Measurements from ENCODE around the gene PLEKHM1. TPM values are rescaled to one million over a fixed set of nuclear protein-coding genes. Genes with fewer than 3 reads are reported as not detected.

PLEKHM1 gene
- total RNA-seq, 1 experiment from 2014 or later, result 28.5 TPM

DNA sequence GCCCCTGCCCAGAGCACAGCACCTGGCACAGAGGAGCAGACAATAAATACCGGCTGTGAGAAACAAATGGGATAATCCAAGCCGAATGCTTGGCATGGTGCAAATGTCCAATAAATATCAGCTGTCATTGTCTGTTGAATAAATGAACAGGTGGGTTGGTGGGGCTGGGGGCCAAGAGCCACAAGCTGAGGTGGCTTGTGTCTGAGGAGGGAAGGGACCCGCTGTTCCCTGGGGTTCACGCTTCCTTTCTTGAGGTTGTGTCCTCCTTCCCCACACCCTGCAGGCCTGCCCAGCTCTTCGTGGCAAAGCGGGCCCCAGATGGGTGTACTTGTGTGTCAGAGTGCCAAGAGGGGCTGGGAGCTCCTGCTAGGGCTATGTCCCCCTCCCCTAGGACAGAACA, 96.4 kb downstream of the PLEKHM1 start:
- Histone ChIP-seq H3K27me3 (ENCODE audit: control insufficient read depth, insufficient read depth, low read length) (no peaks in the 10 kb centered on the region), H3K4me3 (ENCODE audit: low read depth in 2 of 2, low read length in 2 of 2) (no peak overlapping the region), H3K4me1 (ENCODE audit: control insufficient read depth, insufficient read depth, low read length) (no peaks in the 10 kb centered on the region; the same call in 1 of the 2 replicates), H3K9me3 (ENCODE audit: control insufficient read depth, insufficient read depth, low read depth, low read length) (no peaks in the 10 kb centered on the region), H3K27ac (ENCODE audit: low read length) (no peak overlapping the region), H3K36me3 (ENCODE audit: control insufficient read depth, insufficient read depth, low read length) (no peaks in the 10 kb centered on the region)
- intact Hi-C loops (cut with micrococcal nuclease; ENCODE audit: unreplicated experiment) (no loop called here), in situ Hi-C loops (cut with HindIII; ENCODE audit: low pct_unique_long_range_greater_than_20kb, low sequenced_read_pairs) (no loop called here)
- ChIA-PET POLR2A (interaction anchor here (0.6 kb wide), 1 partner anchor 27 kb away, joined by 3 read pairs; no protein-coding TSS in a partner anchor), CTCF (interaction anchor here (0.5 to 2.7 kb wide), 2 partner anchors 32 to 189 kb away, joined by 6 to 11 read pairs; no protein-coding TSS in a partner anchor)
- TSS peak; percentile 69 for BruUV-seq (replicated peaks)
- TF ChIP-seq REST (IDR thresholded peaks at IDR 0.05; ENCODE audit: insufficient read depth in 1 of 2, low read depth in 2 of 2, low read length in 1 of 2) (no peak), TCF7L2 (IDR thresholded peaks at IDR 0.05; ENCODE audit: low read depth, low read length) (no peak), SIN3A (IDR thresholded peaks at IDR 0.05; ENCODE audit: borderline replicate concordance, insufficient read depth, low read depth, low read length) (no peak), POLR2AphosphoS5 (IDR thresholded peaks at IDR 0.05; ENCODE audit: low read depth, low read length) (no peak)
- TF ChIP-seq, protein P1, sequence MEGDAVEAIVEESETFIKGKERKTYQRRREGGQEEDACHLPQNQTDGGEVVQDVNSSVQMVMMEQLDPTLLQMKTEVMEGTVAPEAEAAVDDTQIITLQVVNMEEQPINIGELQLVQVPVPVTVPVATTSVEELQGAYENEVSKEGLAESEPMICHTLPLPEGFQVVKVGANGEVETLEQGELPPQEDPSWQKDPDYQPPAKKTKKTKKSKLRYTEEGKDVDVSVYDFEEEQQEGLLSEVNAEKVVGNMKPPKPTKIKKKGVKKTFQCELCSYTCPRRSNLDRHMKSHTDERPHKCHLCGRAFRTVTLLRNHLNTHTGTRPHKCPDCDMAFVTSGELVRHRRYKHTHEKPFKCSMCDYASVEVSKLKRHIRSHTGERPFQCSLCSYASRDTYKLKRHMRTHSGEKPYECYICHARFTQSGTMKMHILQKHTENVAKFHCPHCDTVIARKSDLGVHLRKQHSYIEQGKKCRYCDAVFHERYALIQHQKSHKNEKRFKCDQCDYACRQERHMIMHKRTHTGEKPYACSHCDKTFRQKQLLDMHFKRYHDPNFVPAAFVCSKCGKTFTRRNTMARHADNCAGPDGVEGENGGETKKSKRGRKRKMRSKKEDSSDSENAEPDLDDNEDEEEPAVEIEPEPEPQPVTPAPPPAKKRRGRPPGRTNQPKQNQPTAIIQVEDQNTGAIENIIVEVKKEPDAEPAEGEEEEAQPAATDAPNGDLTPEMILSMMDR (IDR thresholded peaks at IDR 0.05), result no peak
- ATAC-seq (no peak), DNase-seq (ENCODE audit: low read depth, low spot score) (no peak)

DNA sequence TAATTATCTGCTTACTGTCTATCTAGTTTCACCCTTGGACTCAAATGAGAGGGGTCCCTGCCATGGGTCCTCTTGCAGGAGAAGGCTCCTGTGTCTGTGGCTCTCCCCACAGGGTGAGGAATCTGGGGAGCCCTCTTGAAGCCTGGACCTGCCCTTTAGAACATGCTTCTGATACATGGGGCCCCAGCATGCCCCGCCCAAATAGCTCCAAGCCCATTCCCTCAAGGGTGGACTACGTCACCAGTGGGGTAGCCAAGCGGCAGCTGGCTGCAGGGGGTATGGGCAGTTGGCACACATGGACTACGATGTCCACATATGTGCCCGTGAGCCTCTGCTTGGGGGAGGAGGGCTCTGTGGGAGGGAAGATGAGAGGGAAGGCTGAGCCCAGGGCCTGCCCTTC, 97.1 kb downstream of the PLEKHM1 start:
- no peaks in the 10 kb centered on the region for H3K9me3 ChIP-seq (ENCODE audit: control insufficient read depth, insufficient read depth, low read depth, low read length)
- DNase-seq (ENCODE audit: low read depth, low spot score), result no peak
- ATAC-seq, result no peak
- in situ Hi-C loops (cut with HindIII; ENCODE audit: low pct_unique_long_range_greater_than_20kb, low sequenced_read_pairs) (no loop called here), intact Hi-C loops (cut with micrococcal nuclease; ENCODE audit: unreplicated experiment) (no loop called here)
- TF ChIP-seq TCF7L2 (IDR thresholded peaks at IDR 0.05; ENCODE audit: low read depth, low read length) (no peak), SIN3A (IDR thresholded peaks at IDR 0.05; ENCODE audit: borderline replicate concordance, insufficient read depth, low read depth, low read length) (no peak), REST (IDR thresholded peaks at IDR 0.05; ENCODE audit: insufficient read depth in 1 of 2, low read depth in 2 of 2, low read length in 1 of 2) (no peak), POLR2AphosphoS5 (IDR thresholded peaks at IDR 0.05; ENCODE audit: low read depth, low read length) (no peak)
- TF ChIP-seq, protein P1 (IDR thresholded peaks at IDR 0.05), result no peak
- POLR2A ChIA-PET, result no interaction called here
- H3K4me3 ChIP-seq (ENCODE audit: low read depth in 2 of 2, low read length in 2 of 2), result no peak overlapping the region
- H3K36me3 ChIP-seq (ENCODE audit: control insufficient read depth, insufficient read depth, low read length), result no peaks in the 10 kb centered on the region
- no peaks in the 10 kb centered on the region for H3K27me3 ChIP-seq (ENCODE audit: control insufficient read depth, insufficient read depth, low read length)
- no TSS peak for BruUV-seq (replicated peaks)
- H3K27ac ChIP-seq (ENCODE audit: low read length), result no peak overlapping the region
- H3K4me1 ChIP-seq (ENCODE audit: control insufficient read depth, insufficient read depth, low read length), result no peaks in the 10 kb centered on the region; the same call in 1 of the 2 replicates
- CTCF ChIA-PET, result no interaction called here

Measured in Panc1 (cell line).